ENCODE data around the gene IL12B.
"Not testable (repeated sequence)": the region's sequence is repeated elsewhere in the genome, so short reads cannot be mapped to it uniquely, and the experiment has no call there.

IL12B gene

DNA sequence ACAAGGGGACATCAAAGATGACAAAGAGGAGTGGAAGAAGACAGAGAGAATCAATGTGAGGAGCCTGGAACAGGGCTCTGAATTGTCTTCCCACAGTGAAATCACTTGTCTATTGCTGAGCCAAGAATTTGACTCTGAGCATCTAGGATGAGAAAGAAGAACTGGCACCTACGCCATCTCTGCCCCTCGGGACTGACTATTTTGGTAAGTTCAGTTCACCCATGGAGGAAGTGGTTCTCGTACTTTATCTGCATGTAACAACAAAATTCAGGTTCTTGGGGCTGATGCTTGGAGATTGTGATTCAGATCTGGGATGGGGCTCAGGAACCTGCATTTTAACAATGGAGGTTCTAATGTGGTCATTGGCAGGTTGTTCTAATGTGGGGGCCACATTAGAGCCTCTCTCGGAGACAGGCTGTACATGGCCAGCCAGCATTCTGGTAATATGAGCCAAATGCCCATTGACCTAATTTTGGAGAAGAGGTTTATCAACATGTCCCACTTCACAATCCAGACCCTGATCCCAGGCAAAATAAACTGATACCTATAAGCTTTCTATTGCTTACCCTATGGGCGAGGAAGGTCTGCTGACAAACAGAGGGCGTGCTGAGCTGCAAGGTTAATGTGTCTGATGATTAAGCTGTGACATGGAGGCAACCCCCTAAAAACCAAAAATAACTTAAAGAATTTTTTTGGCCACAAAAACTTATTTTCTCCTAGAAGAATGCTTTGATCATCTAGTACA lies 2.7 kb upstream of the IL12B start:
- no peak for FAIRE-seq

- FAIRE-seq: no peak
These were observed 1.0 kb upstream of the IL12B start for GRCh38 chr5:159331093-159331973.

DNA sequence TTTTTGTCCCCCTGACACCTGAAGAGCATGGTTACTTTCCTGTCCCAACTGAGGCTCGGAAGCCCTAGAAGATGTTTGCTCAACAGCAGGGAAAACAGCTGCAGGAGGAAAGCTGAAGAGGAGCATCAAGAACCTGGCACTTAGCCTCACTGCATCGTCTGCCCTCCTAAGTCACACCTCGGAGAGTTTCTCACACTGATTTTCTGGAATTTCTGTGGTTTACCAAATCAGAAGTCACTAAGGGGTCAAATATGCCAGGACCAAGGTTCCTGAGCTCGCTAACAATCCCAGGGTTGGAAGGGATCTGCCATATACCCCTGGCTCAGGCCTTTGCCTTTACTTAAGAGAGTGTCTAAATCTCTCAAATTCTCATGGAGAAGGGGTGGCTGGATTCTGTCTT lies 5.3 kb downstream of the IL12B start:
- no peak for FAIRE-seq

GRCh38 chr5:159324102-159324755 lies 6.1 kb downstream of the IL12B start:
- FAIRE-seq: no peak

DNA sequence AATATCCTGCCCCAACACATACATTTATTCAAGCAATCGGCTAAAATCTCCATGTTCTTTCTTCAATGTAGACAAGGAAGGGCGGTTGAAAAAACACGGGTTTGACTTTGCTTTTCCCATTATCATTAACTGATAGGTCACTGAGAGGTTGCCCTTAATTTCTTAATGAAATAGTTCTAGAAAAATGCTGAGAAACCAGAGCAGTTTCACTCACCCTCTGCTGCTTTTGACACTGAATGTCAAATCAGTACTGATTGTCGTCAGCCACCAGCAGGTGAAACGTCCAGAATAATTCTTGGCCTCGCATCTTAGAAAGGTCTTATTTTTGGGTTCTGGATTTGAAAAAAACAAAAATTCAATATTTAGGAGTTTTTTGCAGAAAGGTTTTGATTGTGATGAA lies 8.1 kb downstream of the IL12B start:
- FAIRE-seq: no peak

- FAIRE-seq: no peak
These were observed 10.5 kb downstream of the IL12B start for GRCh38 chr5:159319832-159320231.

DNA sequence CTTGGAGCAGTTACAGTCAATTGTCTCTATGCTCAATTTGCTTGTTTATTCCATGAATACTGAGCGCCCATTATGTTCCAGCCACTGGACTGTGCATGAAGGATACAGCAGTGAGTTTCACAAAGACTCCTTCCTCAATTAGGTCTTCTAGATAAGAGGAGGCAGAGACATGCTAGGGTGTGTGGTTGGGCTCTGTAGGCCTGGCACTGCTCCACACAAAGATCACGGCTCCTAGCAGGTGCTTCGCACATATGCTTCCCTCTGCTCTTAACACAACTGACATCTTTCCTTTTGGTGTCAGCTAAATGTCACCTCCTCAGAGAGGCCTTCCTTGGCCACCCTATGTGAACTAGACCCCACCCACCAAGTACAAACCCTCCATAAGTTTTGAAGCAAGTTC lies 10.9 kb downstream of the IL12B start:
- FAIRE-seq: no peak

- no peak for FAIRE-seq
These were observed 11.8 kb downstream of the IL12B start for GRCh38 chr5:159318448-159318847.

- FAIRE-seq: no peak
These were observed 12.4 kb downstream of the IL12B start for GRCh38 chr5:159317849-159318248.

DNA sequence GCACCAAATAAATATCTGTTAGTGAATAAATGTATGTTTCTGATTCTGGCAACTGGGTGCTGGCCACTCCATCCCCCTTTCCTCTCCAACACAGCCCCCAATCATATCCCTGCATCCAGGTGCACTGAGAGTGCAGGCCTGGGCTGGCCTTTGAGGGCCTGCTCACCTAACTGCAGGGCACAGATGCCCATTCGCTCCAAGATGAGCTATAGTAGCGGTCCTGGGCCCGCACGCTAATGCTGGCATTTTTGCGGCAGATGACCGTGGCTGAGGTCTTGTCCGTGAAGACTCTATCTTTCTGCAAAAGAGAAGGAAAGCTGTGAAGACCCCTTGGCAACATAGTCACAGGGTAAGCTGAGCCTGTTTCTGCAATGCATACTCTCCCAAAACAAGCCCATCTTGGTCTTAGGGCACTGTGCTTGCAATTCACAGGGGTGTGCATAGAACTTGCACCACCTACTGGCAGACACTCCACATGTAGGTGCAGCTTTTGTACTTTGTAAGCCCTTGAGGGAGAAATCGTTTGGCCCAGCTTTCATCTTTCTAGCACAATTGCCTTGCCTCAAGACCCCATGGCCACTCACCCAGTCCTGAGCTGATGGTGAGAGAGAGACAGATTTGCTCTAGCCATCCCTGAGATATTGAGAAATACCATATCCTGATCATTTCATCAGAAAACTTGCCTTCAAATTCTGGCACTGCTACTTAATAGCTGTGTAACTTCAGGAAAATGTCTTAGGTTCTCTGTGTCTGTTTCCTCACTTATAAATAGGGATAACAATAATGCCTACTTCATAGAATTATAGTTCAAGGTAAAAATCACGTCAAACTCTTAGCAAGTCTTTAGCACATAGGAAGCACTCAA lies 13.5 kb downstream of the IL12B start:
- no peak for FAIRE-seq

DNA sequence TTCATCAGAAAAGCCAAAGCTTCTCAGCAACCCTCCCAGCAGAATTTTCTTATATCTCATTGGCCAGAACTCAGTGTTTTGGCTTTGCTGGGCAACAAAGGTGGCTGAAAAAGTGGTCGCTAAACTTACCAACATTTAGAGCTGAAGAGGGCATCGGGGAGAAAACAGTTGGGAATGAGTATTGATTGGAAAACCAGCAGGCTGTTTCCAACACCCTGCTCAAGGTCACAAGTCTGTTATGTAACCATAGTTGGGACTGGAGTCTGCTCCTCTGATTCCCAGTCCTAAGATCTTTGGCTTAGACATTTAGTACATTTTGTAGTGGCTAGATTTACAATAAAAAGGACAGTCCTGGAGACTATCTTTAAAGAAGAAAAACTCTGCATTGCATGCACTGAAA lies 17.1 kb downstream of the IL12B start:
- no peak for FAIRE-seq

GRCh38 chr5:159311063-159311462 lies 19.2 kb downstream of the IL12B start:
- no peak for FAIRE-seq

DNA sequence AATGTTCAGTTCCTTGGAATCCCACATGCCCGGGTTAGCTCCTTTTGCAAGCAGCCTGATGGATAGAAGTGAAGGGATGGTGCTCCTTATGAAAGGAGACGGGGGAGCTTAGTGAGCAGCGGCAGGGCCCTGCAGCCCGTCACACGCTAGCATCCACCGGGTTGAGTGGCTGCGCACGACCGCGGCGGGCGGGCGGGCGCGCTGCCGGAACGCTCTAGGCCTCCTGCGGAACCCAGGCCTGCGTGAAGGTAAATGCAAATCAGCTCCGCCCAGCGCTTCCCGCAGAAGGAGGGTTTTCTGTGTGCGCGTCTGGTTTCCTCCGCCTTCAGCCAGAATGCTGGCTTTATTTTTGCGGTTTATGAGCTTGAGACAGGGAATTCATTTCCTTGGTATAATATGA lies 19.8 kb downstream of the IL12B start:
- FAIRE-seq: no peak

- no peak for FAIRE-seq
These were observed 20.4 kb downstream of the IL12B start for GRCh38 chr5:159309689-159310433.

DNA sequence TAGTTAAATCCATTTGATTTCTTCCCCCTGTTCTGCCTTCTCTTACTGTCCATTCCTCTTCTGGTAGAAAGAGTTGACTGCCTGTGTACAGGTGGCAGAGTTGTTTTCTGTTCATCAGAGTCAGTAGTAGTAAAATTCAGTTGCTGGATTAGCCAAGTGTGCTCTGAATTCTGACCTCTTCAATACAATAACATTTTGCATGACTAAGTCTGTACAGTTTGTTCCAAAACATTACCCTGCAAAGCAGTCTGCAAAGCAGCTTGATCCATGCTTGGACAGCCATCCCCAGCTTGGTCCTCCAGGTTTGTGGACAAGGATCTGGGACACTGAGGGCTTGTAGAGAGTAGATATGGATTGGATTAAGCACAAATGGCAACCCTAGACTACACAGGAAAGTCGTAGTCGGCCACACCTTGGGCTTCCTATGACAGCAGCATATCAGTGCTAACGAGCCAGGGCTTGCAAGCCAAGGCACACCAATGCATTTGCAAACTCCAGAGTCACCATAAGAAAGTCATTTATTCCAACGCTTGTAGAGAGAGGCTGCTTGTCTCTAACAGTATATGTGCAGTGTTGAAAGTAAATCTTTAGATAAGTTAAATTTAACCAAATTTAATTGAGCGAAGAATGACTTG lies 25.2 kb downstream of the IL12B start:
- no peak for FAIRE-seq

DNA sequence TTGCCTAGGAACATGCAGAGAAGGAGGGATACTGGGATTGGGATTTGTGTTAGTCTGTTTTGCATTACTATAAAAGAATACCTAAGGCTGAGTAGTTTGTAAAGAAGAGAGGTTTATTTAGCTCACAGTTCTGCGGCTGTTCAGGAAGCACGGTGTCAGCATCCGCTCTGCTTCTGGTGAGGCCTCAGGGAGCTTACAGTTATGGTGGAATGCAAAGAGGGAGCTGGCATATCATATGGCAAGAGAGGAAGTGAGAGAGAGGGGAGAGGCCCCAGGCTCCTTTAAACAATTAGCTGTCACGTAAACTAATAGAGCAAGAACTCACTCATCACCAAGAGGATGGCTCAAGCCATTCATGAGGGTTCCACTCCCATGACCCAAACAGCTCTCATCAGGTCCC lies 27.0 kb downstream of the IL12B start:
- FAIRE-seq: no peak

DNA sequence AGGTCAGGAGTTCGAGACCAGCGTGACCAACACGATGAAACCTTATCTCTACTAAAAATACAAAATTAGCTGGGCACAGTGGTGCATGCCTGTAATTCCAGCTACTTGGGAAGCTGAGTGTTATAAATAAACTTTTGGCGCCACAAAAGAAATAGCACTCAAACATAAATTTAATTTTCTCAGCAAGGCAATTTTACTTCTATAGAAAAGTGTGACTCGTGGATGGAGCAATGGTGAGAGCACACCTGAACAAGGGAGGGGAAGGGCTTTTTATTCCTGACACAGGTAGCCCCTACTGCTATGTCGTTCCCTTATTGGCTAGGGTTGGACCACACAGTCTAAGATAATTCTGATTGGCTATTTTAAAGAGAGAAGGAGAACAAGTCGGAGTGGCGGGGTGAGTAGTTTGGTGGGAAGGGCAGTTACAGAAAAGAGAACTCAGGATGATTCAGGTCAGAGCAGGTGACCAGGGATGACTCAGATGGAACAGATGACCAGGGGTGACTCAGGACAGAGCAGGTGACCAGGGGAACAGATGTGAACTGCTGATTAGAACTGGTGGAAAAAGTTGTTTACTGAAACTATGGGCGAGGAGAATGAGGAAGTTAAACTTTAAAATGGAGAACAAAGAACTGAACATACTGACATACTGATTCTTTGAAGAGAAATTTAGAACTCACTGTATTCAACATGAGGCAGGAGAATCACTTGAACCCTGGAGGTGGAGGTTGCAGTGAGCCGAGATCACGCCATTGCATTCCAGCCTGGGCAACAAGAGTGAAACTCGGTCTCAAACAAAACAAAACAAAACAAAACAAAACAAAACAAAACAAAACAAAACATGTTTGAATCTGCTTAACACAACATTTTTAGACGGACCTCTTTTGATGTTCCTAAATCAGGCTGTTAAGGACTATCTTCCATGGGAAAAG lies 28.1 kb downstream of the IL12B start:
- not testable (repeated sequence) for FAIRE-seq

DNA sequence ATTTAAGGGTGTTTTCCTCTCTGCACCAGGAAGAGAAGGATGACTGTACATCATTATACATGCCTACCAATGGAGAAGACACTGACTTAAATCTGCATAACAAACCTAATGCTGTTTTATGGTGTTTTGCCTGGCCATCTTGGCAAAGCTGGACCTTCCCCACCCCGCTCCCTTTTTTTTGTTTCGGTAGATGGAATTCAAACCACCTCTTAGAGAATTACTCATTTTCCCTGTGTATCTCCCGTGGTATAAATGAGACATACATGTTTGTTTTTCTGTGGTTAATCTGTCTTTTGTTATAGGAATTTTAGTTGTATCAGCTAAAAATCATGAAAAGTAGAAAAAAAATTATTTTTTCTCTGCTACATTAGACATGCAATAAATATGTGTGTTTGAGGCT lies 28.8 kb downstream of the IL12B start:
- no peak for FAIRE-seq

- FAIRE-seq: not testable (repeated sequence)
These were observed 33.0 kb downstream of the IL12B start for GRCh38 chr5:159297300-159297699.

- no peak for FAIRE-seq
These were observed 35.4 kb downstream of the IL12B start for GRCh38 chr5:159294921-159295320.

All from TTC549 (cell line).